Spleen (tissue), 11 donors: ENCODE data around the gene MST1. TPM values are rescaled to one million over a fixed set of nuclear protein-coding genes. Genes with fewer than 3 reads are reported as not detected.

ENCODE experiments used
- DNase-seq: peaks from one replicate; pipeline ENCODE4 v3.0.0-alpha.2; 2020
- H3K27ac ChIP-seq, 8 donors: fragments of 200-600 bp; sonication (generic) in 7 of 8; 1 replicate in 4 of 8; 2 replicates in 4 of 8; pipeline versions ENCODE4 v1.5.0 to v1.8.0; 2016 to 2021; ENCODE audit warnings: inconsistent platforms in 4 of 8, mild to moderate bottlenecking in 4 of 8, moderate library complexity in 1 of 8
- H3K27me3 ChIP-seq, 7 donors: fragments of 200-600 bp; sonication (generic) in 6 of 7; replicated peaks in 1 of 7; 1 replicate in 4 of 7; 2 replicates in 3 of 7; pipeline versions ENCODE4 v1.5.0 to v1.8.0; 2016 to 2021; ENCODE audit warnings: inconsistent platforms in 3 of 7, mild to moderate bottlenecking in 1 of 7
- H3K36me3 ChIP-seq, 6 donors: fragments of 200-600 bp; sonication (generic) in 5 of 6; 1 replicate in 4 of 6; 2 replicates in 2 of 6; pipeline versions ENCODE4 v1.5.0 to v1.8.0; 2016 to 2021; ENCODE audit warnings: inconsistent platforms in 2 of 6
- H3K4me1 ChIP-seq, 6 donors: fragments of 200-600 bp; sonication (generic) in 5 of 6; 1 replicate in 3 of 6; 2 replicates in 3 of 6; pipeline versions ENCODE4 v1.5.0 to v1.8.0; 2016 to 2021; ENCODE audit warnings: inconsistent platforms in 3 of 6
- H3K4me3 ChIP-seq, 8 donors: fragments of 200-600 bp; sonication (generic) in 7 of 8; 1 replicate in 4 of 8; 2 replicates in 4 of 8; pipeline versions ENCODE4 v1.5.0 to v1.8.0; 2016 to 2021; ENCODE audit warnings: inconsistent platforms in 4 of 8, mild to moderate bottlenecking in 4 of 8, moderate library complexity in 2 of 8
- H3K9me3 ChIP-seq, 8 donors: fragments of 200-600 bp; sonication (generic) in 7 of 8; 1 replicate in 4 of 8; 2 replicates in 4 of 8; pipeline versions ENCODE4 v1.5.0 to v1.8.0; 2016 to 2021; ENCODE audit warnings: inconsistent platforms in 4 of 8
- CTCF ChIP-seq, 11 experiments: fragments of 200-600 bp in 7 of 11; fragments of 450-650 bp in 4 of 11; sonication (generic) in 4 of 11; IDR thresholded peaks in 8 of 11; conservative IDR thresholded peaks in 3 of 11; 1 replicate in 7 of 11; 2 replicates in 4 of 11; pipeline versions ENCODE4 v1.4.0 to v1.8.0; 2016 to 2021; ENCODE audit warnings: antibody characterized with exemption in 11 of 11, inconsistent platforms in 4 of 11, mild to moderate bottlenecking in 1 of 11
- POLR2A ChIP-seq, 3 donors: fragments of 450-650 bp; IDR thresholded peaks; one replicate each; pipeline ENCODE4 v1.5.1; 2017; ENCODE audit warnings: antibody characterized with exemption in 3 of 3, mild to moderate bottlenecking in 1 of 3
- POLR2AphosphoS5 ChIP-seq, 3 donors: sonication (generic); formaldehyde crosslinking; IDR thresholded peaks; one replicate each; pipeline ENCODE4 v1.5.1; 2017; ENCODE audit warnings: antibody characterized with exemption in 3 of 3
- WGBS, 5 donors: extraction: QIAGEN DNeasy Blood & Tissue Kit in 3 of 5; methylation state at CpG; one replicate each; pipeline versions ENCODE4 v1.1.5 to v1.1.7; 2013 to 2018; 5-methylcytosine and 5-hydroxymethylcytosine counted together
- intact Hi-C: fragments of 100-400 bp; cut with DNase I; formaldehyde crosslinking; loops from one replicate; pipeline ENCODE4 v1.15.0; 2023; ENCODE audit warnings: low total_unique reads
- polyA plus RNA-seq, 3 donors: library from polyadenylated mRNA; stranded (reverse); fragments of 200-250 nt; gene quantifications; one replicate each; pipeline ENCODE4 v1.2.1, GENCODE V29; 2013
- total RNA-seq, 7 donors: library from RNA; depleted of rRNA in 3 of 7; stranded (reverse); fragments of >200 nt in 3 of 7; fragmentation: NEBNext Ultra II Directional in 4 of 7; extraction: Animal tissue kit (Norgen Biotek cat#: 25700) in 4 of 7; gene quantifications; one replicate each; pipeline versions ENCODE4 v1.1.0 to v1.2.1, GENCODE V29; 2016 to 2021
- donor health status: healthy with polysubstance abuse.
- donor health status: DM: no; HTN: no; CAD: no; lungs with moderate emphysema.
- donor health status: DM: no; HTN: no; CAD: no.
- donor health status: Bipolar disorder and iron deficiency.
- donor health status: healthy.
- donor health status: DM: no; HTN: no; CAD: no.
- donor health status: DM: yes; HTN: yes; CAD: no.

Gene MST1
- total and polyA plus RNA-seq, 10 donors, result 17.0 to 65.8 (median 23.6) TPM

DNA sequence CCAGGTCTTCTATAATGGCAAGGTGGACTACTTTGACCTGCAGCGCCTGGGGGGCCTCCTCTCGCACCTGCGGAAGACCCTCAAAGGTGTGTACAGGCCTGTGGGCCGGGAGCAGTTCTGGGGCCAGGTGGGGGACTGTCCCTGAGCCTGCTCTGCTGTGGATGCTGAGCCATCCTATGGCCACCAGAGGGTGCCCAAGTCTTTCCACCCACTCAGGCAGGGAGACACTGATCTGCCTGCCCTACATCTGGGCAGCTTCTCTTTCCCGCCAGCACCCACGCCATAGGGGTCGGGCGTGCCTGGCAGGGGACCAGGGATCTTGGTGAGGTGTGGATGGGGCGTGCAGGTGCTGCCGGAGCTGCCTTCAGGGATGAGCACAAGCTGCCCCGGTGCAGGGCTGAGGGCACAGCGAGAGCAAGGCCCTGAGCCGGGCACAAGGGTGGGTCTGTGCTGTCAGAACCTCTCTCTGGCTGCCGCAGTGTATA is 14.2 kb upstream of the MST1 start:
- 59 to 66% (median 63%) methylated on average over 10 to 14 of the region's 14 CpGs for WGBS, 5 donors
- DNase-seq, result peak; percentile 87
- H3K27me3 ChIP-seq, result no peaks in the 10 kb centered on the region
- peaks cover 0 to 98% (median 67%) of the 10 kb centered on the region in 6 donors for H3K36me3 ChIP-seq
- no peaks in the 10 kb centered on the region for H3K9me3 ChIP-seq
- no peak overlapping the region for H3K4me3 ChIP-seq
- intact Hi-C loops, result loop anchor here (5.0 kb wide), 1 partner anchor 139 kb away; no protein-coding TSS in a partner anchor
- no peak for TF ChIP-seq POLR2A (IDR thresholded peaks at IDR 0.05)
- TF ChIP-seq CTCF (IDR thresholded peaks at IDR 0.05 in 8 of 11, conservative IDR thresholded peaks at IDR 0.05 in 3 of 11), result peak; percentile 71 to 95 (median 86)
- TF ChIP-seq POLR2AphosphoS5 (IDR thresholded peaks at IDR 0.05), result peak; percentile 48 to 56 (median 54)
- peak overlapping the region in 2 of 8 donors; percentile 31 to 46 for H3K27ac ChIP-seq
- peaks cover 0 to 38% (median 9%) of the 10 kb centered on the region in 6 donors for H3K4me1 ChIP-seq

- DNase-seq, result no peak
- H3K36me3 ChIP-seq, result peaks cover 0 to 99% (median 73%) of the 10 kb centered on the region in 6 donors
- H3K4me1 ChIP-seq, result peaks cover 0 to 38% (median 9%) of the 10 kb centered on the region in 6 donors
- no peaks in the 10 kb centered on the region for H3K27me3 ChIP-seq
- no peak for TF ChIP-seq CTCF (IDR thresholded peaks at IDR 0.05 in 8 of 11, conservative IDR thresholded peaks at IDR 0.05 in 3 of 11)
- no peak for TF ChIP-seq POLR2A (IDR thresholded peaks at IDR 0.05)
- TF ChIP-seq POLR2AphosphoS5 (IDR thresholded peaks at IDR 0.05), result no peak
- no peaks in the 10 kb centered on the region for H3K9me3 ChIP-seq
- 91 to 94% (median 92%) methylated on average over 8 to 11 of the region's 11 CpGs for WGBS, 5 donors
- H3K4me3 ChIP-seq, result no peak overlapping the region
- intact Hi-C loops, result loop anchor here (5.0 kb wide), 1 partner anchor 140 kb away; no protein-coding TSS in a partner anchor
- H3K27ac ChIP-seq, result no peak overlapping the region
These were observed 13.4 kb upstream of the MST1 start for GRCh38 chr3:49702672-49703071.

DNA sequence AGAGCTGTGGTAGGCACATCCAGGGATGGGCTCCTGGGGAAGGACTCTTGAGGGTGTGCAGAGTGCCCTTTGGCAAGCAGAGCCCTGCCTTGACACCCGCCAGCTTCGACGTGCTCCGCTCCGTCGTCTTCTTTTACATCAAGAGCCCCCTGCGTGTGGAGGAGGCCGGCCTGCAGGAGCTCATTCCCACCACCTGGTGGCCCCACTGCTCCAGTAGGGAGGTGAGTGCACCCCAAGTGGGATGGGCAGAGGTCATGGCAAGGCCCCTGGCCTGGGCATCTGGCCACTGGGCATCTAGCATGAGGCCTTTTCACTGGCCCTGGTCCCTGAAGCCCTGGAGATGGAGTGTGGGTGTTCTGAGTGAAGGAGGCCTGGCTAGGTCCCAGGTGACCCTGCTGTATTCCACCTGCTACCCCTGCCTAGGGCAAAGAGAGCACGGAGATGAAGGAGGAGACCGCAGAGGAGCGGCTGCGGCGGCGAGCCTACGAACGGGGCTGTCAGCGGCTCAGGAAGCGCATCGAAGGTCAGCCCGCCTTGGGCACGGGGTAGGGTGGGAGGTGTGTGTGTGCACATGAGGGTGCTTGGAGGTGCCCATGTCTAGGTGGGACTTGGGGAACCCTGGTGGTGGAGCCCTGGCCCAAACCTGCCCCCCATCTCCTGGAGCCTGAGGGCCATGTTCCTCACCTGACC is 12.3 kb upstream of the MST1 start:
- peaks cover 0 to 32% (median 8%) of the 10 kb centered on the region in 6 donors for H3K4me1 ChIP-seq
- DNase-seq, result no peak
- no peaks in the 10 kb centered on the region for H3K9me3 ChIP-seq
- no peak overlapping the region for H3K4me3 ChIP-seq
- peak in 4 of 11 experiments; percentile 11 to 32 (median 28) for TF ChIP-seq CTCF (IDR thresholded peaks at IDR 0.05 in 8 of 11, conservative IDR thresholded peaks at IDR 0.05 in 3 of 11)
- TF ChIP-seq POLR2A (IDR thresholded peaks at IDR 0.05), result no peak
- peak in 1 of 3 donors; percentile 41 for TF ChIP-seq POLR2AphosphoS5 (IDR thresholded peaks at IDR 0.05)
- WGBS, 5 donors, result 88 to 93% (median 89%) methylated on average over 20 to 21 of the region's 21 CpGs
- no peak overlapping the region for H3K27ac ChIP-seq
- H3K36me3 ChIP-seq, result peaks cover 0 to 100% (median 73%) of the 10 kb centered on the region in 6 donors
- H3K27me3 ChIP-seq, result no peaks in the 10 kb centered on the region
- intact Hi-C loops, result loop anchor here (5.0 kb wide), 1 partner anchor 141 kb away; no protein-coding TSS in a partner anchor
